ENCODE measurements around the gene CELF3. TPM values are rescaled to one million over a fixed set of nuclear protein-coding genes. Genes with fewer than 3 reads are reported as not detected.

Gene CELF3
- total RNA-seq, 1 experiment from 2014 or later, result not detected

GRCh38 chr1:151710187-151710840 lies 6.3 kb downstream of the CELF3 start:
- no peaks in the 10 kb centered on the region for H3K9me3 Mint-ChIP-seq (ENCODE audit: unreplicated experiment)
- H3K36me3 Mint-ChIP-seq (ENCODE audit: insufficient read depth, unreplicated experiment), result peaks cover 4% of the 10 kb centered on the region
- peak; percentile 21 for DNase-seq (ENCODE audit: unreplicated experiment)
- intact Hi-C loops (cut with micrococcal nuclease), result no loop called here
- no peak overlapping the region for H3K27ac Mint-ChIP-seq (ENCODE audit: low read depth, unreplicated experiment)
- ChIA-PET CTCF (interaction anchor here (0.6 kb wide), 1 partner anchor 126 kb away, joined by 3 read pairs; no protein-coding TSS in a partner anchor), POLR2A (interaction anchor here (0.6 kb wide), 1 partner anchor 184 kb away, joined by 3 read pairs; no protein-coding TSS in a partner anchor)
- H3K27me3 Mint-ChIP-seq (ENCODE audit: insufficient read depth, unreplicated experiment), result peaks cover 7% of the 10 kb centered on the region
- H3K4me1 Mint-ChIP-seq (ENCODE audit: insufficient read depth, unreplicated experiment), result peaks cover 15% of the 10 kb centered on the region
- no TSS peak for BruUV-seq (replicated peaks)
- no peak overlapping the region for H3K4me3 Mint-ChIP-seq (ENCODE audit: unreplicated experiment)
- no peak for TF ChIP-seq CTCF (IDR thresholded peaks at IDR 0.05; ENCODE audit: unreplicated experiment)

- DNase-seq (ENCODE audit: unreplicated experiment), result no peak
- TF ChIP-seq CTCF (IDR thresholded peaks at IDR 0.05; ENCODE audit: unreplicated experiment), result no peak
- H3K36me3 Mint-ChIP-seq (ENCODE audit: insufficient read depth, unreplicated experiment), result peaks cover 4% of the 10 kb centered on the region
- ChIA-PET POLR2A (no interaction called here), CTCF (interaction anchor here (1.6 kb wide), 1 partner anchor 25 kb away, joined by 5 read pairs; no protein-coding TSS in a partner anchor)
- H3K27ac Mint-ChIP-seq (ENCODE audit: low read depth, unreplicated experiment), result no peak overlapping the region
- intact Hi-C loops (cut with micrococcal nuclease), result no loop called here
- H3K4me1 Mint-ChIP-seq (ENCODE audit: insufficient read depth, unreplicated experiment), result peaks cover 12% of the 10 kb centered on the region
- no peaks in the 10 kb centered on the region for H3K9me3 Mint-ChIP-seq (ENCODE audit: unreplicated experiment)
- no peak overlapping the region for H3K4me3 Mint-ChIP-seq (ENCODE audit: unreplicated experiment)
- BruUV-seq (replicated peaks), result no TSS peak
- H3K27me3 Mint-ChIP-seq (ENCODE audit: insufficient read depth, unreplicated experiment), result no peaks in the 10 kb centered on the region
These were observed 7.7 kb downstream of the CELF3 start for GRCh38 chr1:151708891-151709290.

- POLR2A ChIA-PET, result interaction anchor here (0.6 kb wide), 1 partner anchor 234 kb away, joined by 3 read pairs; no protein-coding TSS in a partner anchor
- no peak overlapping the region for H3K4me3 Mint-ChIP-seq (ENCODE audit: unreplicated experiment)
- TF ChIP-seq CTCF (IDR thresholded peaks at IDR 0.05; ENCODE audit: unreplicated experiment), result no peak
- no TSS peak for BruUV-seq (replicated peaks)
- CTCF ChIA-PET, result interaction anchor here (1.6 kb wide), 1 partner anchor 27 kb away, joined by 5 read pairs; no protein-coding TSS in a partner anchor
- intact Hi-C loops (cut with micrococcal nuclease), result no loop called here
- no peaks in the 10 kb centered on the region for H3K9me3 Mint-ChIP-seq (ENCODE audit: unreplicated experiment)
- H3K27me3 Mint-ChIP-seq (ENCODE audit: insufficient read depth, unreplicated experiment), result no peaks in the 10 kb centered on the region
- H3K36me3 Mint-ChIP-seq (ENCODE audit: insufficient read depth, unreplicated experiment), result peaks cover 4% of the 10 kb centered on the region
- no peak for DNase-seq (ENCODE audit: unreplicated experiment)
- peaks cover 6% of the 10 kb centered on the region for H3K4me1 Mint-ChIP-seq (ENCODE audit: insufficient read depth, unreplicated experiment)
- no peak overlapping the region for H3K27ac Mint-ChIP-seq (ENCODE audit: low read depth, unreplicated experiment)
These were observed 9.0 kb downstream of the CELF3 start for GRCh38 chr1:151707541-151708065.

- no peak for TF ChIP-seq CTCF (IDR thresholded peaks at IDR 0.05; ENCODE audit: unreplicated experiment)
- H3K4me3 Mint-ChIP-seq (ENCODE audit: unreplicated experiment), result no peak overlapping the region
- peaks cover 11% of the 10 kb centered on the region for H3K36me3 Mint-ChIP-seq (ENCODE audit: insufficient read depth, unreplicated experiment)
- no peaks in the 10 kb centered on the region for H3K9me3 Mint-ChIP-seq (ENCODE audit: unreplicated experiment)
- no peak for DNase-seq (ENCODE audit: unreplicated experiment)
- H3K27ac Mint-ChIP-seq (ENCODE audit: low read depth, unreplicated experiment), result no peak overlapping the region
- no peaks in the 10 kb centered on the region for H3K27me3 Mint-ChIP-seq (ENCODE audit: insufficient read depth, unreplicated experiment)
- H3K4me1 Mint-ChIP-seq (ENCODE audit: insufficient read depth, unreplicated experiment), result peaks cover 6% of the 10 kb centered on the region
- BruUV-seq (replicated peaks), result no TSS peak
- ChIA-PET POLR2A (no interaction called here), CTCF (interaction anchor here (0.6 to 1.9 kb wide), 3 partner anchors 13 to 28 kb away, joined by 3 to 6 read pairs (median 3); no protein-coding TSS in a partner anchor)
- intact Hi-C loops (cut with micrococcal nuclease), result no loop called here
These were observed 9.9 kb downstream of the CELF3 start for GRCh38 chr1:151706464-151707415.
